HCT116 (cell line): ENCODE data around the gene CNTNAP2. TPM values are rescaled to one million over a fixed set of nuclear protein-coding genes. Genes with fewer than 3 reads are reported as not detected.

Source experiments
- ATAC-seq: fragments of 200-7000 bp; cut with Tn5 transposase; 2 replicates; pipeline ENCODE4 v1.9.1; 2020; ENCODE audit warnings: mild to moderate bottlenecking, moderate library complexity
- BruUV-seq: library from RNA; stranded (reverse); fragments of 400-500 nt; replicated peaks from 2 replicates; lab custom pipeline; 2021; lab: Mats Ljungman, UMichigan
- CTCF ChIA-PET: fragments of 300-600 bp; sonication (Branson Sonifier 250); formaldehyde crosslinking; loops from one replicate; lab custom pipeline; 2021; ENCODE audit warnings: antibody characterized with exemption; lab: Charles Lee
- POLR2A ChIA-PET: fragments of 300-600, 350-600 bp; sonication (Branson Sonifier 250); formaldehyde crosslinking; loops from one replicate; lab custom pipeline; 2021; ENCODE audit warnings: antibody characterized with exemption; lab: Charles Lee
- RAD21 ChIA-PET, 2 experiments: fragments of 300-600 bp; sonication (Branson Sonifier 250); formaldehyde crosslinking; loops; one replicate each; lab custom pipeline; 2023; ENCODE audit warnings: low total read pairs in 2 of 2; ENCODE audit not compliant: uncharacterized antibody in 2 of 2, unreplicated experiment in 2 of 2, low non-redundant PET in 1 of 2; lab: Charles Lee
- DNase-seq: peaks from one replicate; pipeline ENCODE4 v3.0.0-alpha.2; 2010; ENCODE audit warnings: low read depth, low spot score
- H2AFZ ChIP-seq: fragments of 200-600 bp; shearing (Covaris generic), sonication (generic); 2 replicates; pipeline ENCODE4 v1.6.1; 2017; ENCODE audit warnings: low read depth, mixed run types, mixed read lengths, antibody characterized with exemption, low read length; ENCODE audit not compliant: poor library complexity, severe bottlenecking
- H3K27ac ChIP-seq: 2 replicates; pipeline ENCODE4 v1.5.1; 2012; ENCODE audit warnings: low read depth, low read length
- H3K27me3 ChIP-seq: fragments of 200-600 bp; sonication (generic); 2 replicates; pipeline ENCODE4 v1.6.1; 2016; ENCODE audit warnings: mixed run types, low read length, mixed read lengths; ENCODE audit not compliant: insufficient read depth
- H3K36me3 ChIP-seq, 2 experiments: fragments of 200-500 bp in 1 of 2; fragments of 200-600 bp in 1 of 2; sonication (Bioruptor generic) in 1 of 2; sonication (generic) in 1 of 2; 2 replicates each; pipeline versions ENCODE4 v1.5.1 to v1.6.1; 2014 to 2016; ENCODE audit warnings: low read length in 2 of 2, inconsistent platforms in 1 of 2, mixed read lengths in 1 of 2, mixed run types in 1 of 2; ENCODE audit not compliant: insufficient read depth in 2 of 2, control insufficient read depth in 1 of 2
- H3K4me1 ChIP-seq, 2 experiments: fragments of 200-600 bp in 1 of 2; sonication (generic) in 1 of 2; 2 replicates each; pipeline versions ENCODE4 v1.5.1 to v1.6.1; 2012 to 2017; ENCODE audit warnings: low read length in 2 of 2, inconsistent platforms in 1 of 2, mild to moderate bottlenecking in 1 of 2, mixed read lengths in 1 of 2, mixed run types in 1 of 2, moderate library complexity in 1 of 2; ENCODE audit not compliant: insufficient read depth in 2 of 2, control insufficient read depth in 1 of 2
- H3K4me2 ChIP-seq: fragments of 200-600 bp; sonication (generic); 2 replicates; pipeline ENCODE4 v1.6.1; 2017; ENCODE audit warnings: mixed run types, low read length, mixed read lengths
- H3K4me3 ChIP-seq, 2 experiments: fragments of 200-600 bp in 1 of 2; sonication (generic) in 1 of 2; replicated peaks in 1 of 2; 2 replicates each; pipeline ENCODE4 v1.5.1; 2011 to 2016; ENCODE audit warnings: low read length in 2 of 2, control low read depth in 1 of 2, low read depth in 1 of 2, mild to moderate bottlenecking in 1 of 2, mixed read lengths in 1 of 2, mixed run types in 1 of 2
- H3K79me2 ChIP-seq: fragments of 200-600 bp; sonication (generic); 2 replicates; pipeline ENCODE4 v1.6.1; 2017; ENCODE audit warnings: mild to moderate bottlenecking, mixed run types, low read length, moderate library complexity, mixed read lengths; ENCODE audit not compliant: insufficient read depth
- H3K9ac ChIP-seq: fragments of 200-600 bp; sonication (generic); 2 replicates; pipeline ENCODE4 v1.6.1; 2016; ENCODE audit warnings: low read length, mixed read lengths
- H3K9me2 ChIP-seq: fragments of 200-600 bp; sonication (generic), shearing (Covaris generic); 2 replicates; pipeline ENCODE4 v1.6.1; 2017; ENCODE audit warnings: mixed run types, mild to moderate bottlenecking, moderate library complexity; ENCODE audit not compliant: insufficient read depth
- H3K9me3 ChIP-seq, 2 experiments: fragments of 200-500 bp in 1 of 2; fragments of 200-600 bp in 1 of 2; sonication (Bioruptor generic) in 1 of 2; sonication (generic) in 1 of 2; 2 replicates each; pipeline ENCODE4 v1.6.1; 2014 to 2017; ENCODE audit warnings: low read length in 2 of 2, mixed read lengths in 2 of 2, inconsistent platforms in 1 of 2, low read depth in 1 of 2, mild to moderate bottlenecking in 1 of 2, mixed run types in 1 of 2, moderate library complexity in 1 of 2; ENCODE audit not compliant: control insufficient read depth in 1 of 2, insufficient read depth in 1 of 2
- H4K20me1 ChIP-seq: fragments of 200-600 bp; sonication (generic), shearing (Covaris generic); 2 replicates; pipeline ENCODE4 v1.6.1; 2017; ENCODE audit warnings: mixed run types, mild to moderate bottlenecking, moderate library complexity; ENCODE audit not compliant: insufficient read depth
- EGR1 ChIP-seq: IDR thresholded peaks from 2 replicates; pipeline ENCODE4 v1.6.1; 2012; ENCODE audit warnings: low read depth
- ELF1 ChIP-seq: IDR thresholded peaks from 2 replicates; pipeline ENCODE4 v1.6.1; 2012; ENCODE audit warnings: low read depth, borderline replicate concordance
- EZH2 ChIP-seq: fragments of 200-600 bp; sonication (generic); IDR thresholded peaks from 2 replicates; pipeline ENCODE4 v1.6.1; 2017; ENCODE audit warnings: antibody characterized with exemption, mixed run types
- EZH2phosphoT487 ChIP-seq: fragments of 200-600 bp; IDR thresholded peaks from 2 replicates; pipeline ENCODE4 v1.6.1; 2018; ENCODE audit warnings: antibody characterized with exemption, borderline replicate concordance
- POLR2A ChIP-seq: IDR thresholded peaks from 2 replicates; pipeline ENCODE4 v1.7.0; 2011; ENCODE audit warnings: borderline replicate concordance; ENCODE audit not compliant: insufficient read depth, insufficient read length; ENCODE audit errors: extremely low read depth
- POLR2AphosphoS5 ChIP-seq: IDR thresholded peaks from 2 replicates; pipeline ENCODE4 v1.6.1; 2011; ENCODE audit warnings: mild to moderate bottlenecking, low read depth, low read length, moderate library complexity
- TCF7L2 ChIP-seq: IDR thresholded peaks from 2 replicates; pipeline ENCODE4 v1.7.0; 2011; ENCODE audit warnings: borderline replicate concordance, inconsistent platforms; ENCODE audit not compliant: insufficient read depth, insufficient read length; ENCODE audit errors: extremely low read depth
- ZFX ChIP-seq: fragments of 450-650 bp; IDR thresholded peaks from 2 replicates; pipeline ENCODE4 v1.6.1; 2017
- ZNF274 ChIP-seq: fragments of 200-500 bp; sonication (Bioruptor generic); IDR thresholded peaks from 2 replicates; pipeline ENCODE4 v1.6.1; 2014; ENCODE audit warnings: mild to moderate bottlenecking, low read depth, low read length, inconsistent platforms
- intact Hi-C: fragments of 100-400 bp; cut with micrococcal nuclease; formaldehyde crosslinking; loops from 2 replicates; pipeline ENCODE4 v1.10.0; 2022
- total RNA-seq: library from RNA; stranded (reverse); gene quantifications from one replicate; pipeline ENCODE4 v1.2.1, GENCODE V29; 2021; ENCODE audit not compliant: unreplicated experiment
- TF ChIP-seq, protein P1 (sequence below): IDR thresholded peaks from 2 replicates; pipeline ENCODE4 v1.6.1; 2012
- TF ChIP-seq, protein P2 (sequence below): IDR thresholded peaks from 2 replicates; pipeline ENCODE4 v1.6.1; 2011; ENCODE audit warnings: mild to moderate bottlenecking, low read length, moderate library complexity; ENCODE audit not compliant: insufficient replicate concordance; ENCODE audit errors: extremely low read depth
- TF ChIP-seq, protein P3 (sequence below): IDR thresholded peaks from 2 replicates; pipeline ENCODE4 v1.6.1; 2012

CNTNAP2 gene
- total RNA-seq, 1 experiment from 2014 or later: 0.37 TPM

DNA sequence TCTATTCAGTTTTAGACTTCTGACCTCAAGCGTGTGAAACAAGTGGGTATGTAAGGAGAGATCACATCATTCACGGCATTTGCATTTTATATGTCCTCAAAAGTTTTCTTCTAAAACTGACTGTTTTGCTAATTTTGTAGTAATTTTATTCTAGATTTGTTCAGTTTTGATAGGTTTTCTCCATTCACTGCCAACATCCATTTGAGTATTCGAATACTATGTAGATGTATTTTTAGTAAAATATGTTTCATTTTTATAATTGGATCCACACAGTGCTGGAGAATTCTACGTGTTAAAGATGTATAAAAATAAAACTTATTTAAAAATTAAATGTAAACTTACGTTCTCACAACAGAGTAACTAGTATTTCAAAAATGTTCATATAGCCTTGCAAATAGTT, 503.0 kb downstream of the CNTNAP2 start:
- POLR2A ChIA-PET: no interaction called here
- BruUV-seq: no TSS peak

DNA sequence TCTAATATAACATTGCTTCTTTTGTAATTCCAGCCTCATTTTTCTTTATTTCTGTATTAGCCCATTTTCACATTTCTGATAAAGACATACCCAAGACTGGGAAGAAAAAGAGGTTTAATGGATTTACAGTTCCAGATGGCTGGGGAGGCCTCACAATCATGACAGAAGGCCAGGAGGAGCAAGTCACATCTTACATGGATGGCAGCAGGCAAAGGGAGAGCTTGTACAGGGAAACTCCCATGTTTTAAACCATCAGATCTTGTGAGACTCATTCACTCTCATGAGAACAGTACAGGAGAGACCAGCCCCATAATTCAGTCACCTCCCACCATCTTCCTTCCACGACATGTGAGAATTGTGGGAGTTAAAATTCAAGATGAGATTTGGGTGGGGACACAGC, 510.3 kb downstream of the CNTNAP2 start:
- POLR2A ChIA-PET: no interaction called here
- Histone ChIP-seq H4K20me1 (no peaks in the 10 kb centered on the region), H3K9ac (no peak overlapping the region), H3K4me1 (no peaks in the 10 kb centered on the region), H2AFZ (no peak overlapping the region), H3K36me3 (no peaks in the 10 kb centered on the region), H3K9me2 (no peaks in the 10 kb centered on the region), H3K4me3 (no peak overlapping the region), H3K79me2 (no peaks in the 10 kb centered on the region), H3K27ac (no peak overlapping the region), H3K9me3 (peaks cover 2 to 10% of the 10 kb centered on the region in 2 experiments; a peak in 3 of 4 replicates), H3K27me3 (no peaks in the 10 kb centered on the region), H3K4me2 (no peak overlapping the region)
- intact Hi-C loops: no loop called here
- TF ChIP-seq EGR1 (no peak), ELF1 (no peak), TCF7L2 (no peak), EZH2 (no peak), ZNF274 (no peak), ZFX (no peak), POLR2A (no peak)
- TF ChIP-seq, protein P1, sequence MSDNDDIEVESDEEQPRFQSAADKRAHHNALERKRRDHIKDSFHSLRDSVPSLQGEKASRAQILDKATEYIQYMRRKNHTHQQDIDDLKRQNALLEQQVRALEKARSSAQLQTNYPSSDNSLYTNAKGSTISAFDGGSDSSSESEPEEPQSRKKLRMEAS: no peak
- TF ChIP-seq, protein P2, sequence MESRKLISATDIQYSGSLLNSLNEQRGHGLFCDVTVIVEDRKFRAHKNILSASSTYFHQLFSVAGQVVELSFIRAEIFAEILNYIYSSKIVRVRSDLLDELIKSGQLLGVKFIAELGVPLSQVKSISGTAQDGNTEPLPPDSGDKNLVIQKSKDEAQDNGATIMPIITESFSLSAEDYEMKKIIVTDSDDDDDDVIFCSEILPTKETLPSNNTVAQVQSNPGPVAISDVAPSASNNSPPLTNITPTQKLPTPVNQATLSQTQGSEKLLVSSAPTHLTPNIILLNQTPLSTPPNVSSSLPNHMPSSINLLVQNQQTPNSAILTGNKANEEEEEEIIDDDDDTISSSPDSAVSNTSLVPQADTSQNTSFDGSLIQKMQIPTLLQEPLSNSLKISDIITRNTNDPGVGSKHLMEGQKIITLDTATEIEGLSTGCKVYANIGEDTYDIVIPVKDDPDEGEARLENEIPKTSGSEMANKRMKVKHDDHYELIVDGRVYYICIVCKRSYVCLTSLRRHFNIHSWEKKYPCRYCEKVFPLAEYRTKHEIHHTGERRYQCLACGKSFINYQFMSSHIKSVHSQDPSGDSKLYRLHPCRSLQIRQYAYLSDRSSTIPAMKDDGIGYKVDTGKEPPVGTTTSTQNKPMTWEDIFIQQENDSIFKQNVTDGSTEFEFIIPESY: no peak
- TF ChIP-seq, protein P3, sequence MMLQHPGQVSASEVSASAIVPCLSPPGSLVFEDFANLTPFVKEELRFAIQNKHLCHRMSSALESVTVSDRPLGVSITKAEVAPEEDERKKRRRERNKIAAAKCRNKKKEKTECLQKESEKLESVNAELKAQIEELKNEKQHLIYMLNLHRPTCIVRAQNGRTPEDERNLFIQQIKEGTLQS: no peak
- CTCF ChIA-PET: no interaction called here
- no peak for ATAC-seq
- RAD21 ChIA-PET: no interaction called here
- no TSS peak for BruUV-seq
- no peak for DNase-seq

More for the DNA sequence above, 503.0 kb downstream of the CNTNAP2 start:
- H3K36me3 ChIP-seq: no peaks in the 10 kb centered on the region
- H4K20me1 ChIP-seq: no peaks in the 10 kb centered on the region
- H3K79me2 ChIP-seq: no peaks in the 10 kb centered on the region
- ATAC-seq (no peak), DNase-seq (no peak)
- no peak for TF ChIP-seq EZH2phosphoT487
- TF ChIP-seq, protein P3: no peak
- TF ChIP-seq, protein P1: no peak
- TF ChIP-seq, protein P2: no peak
- TF ChIP-seq POLR2AphosphoS5: no peak
- no peak overlapping the region for H3K4me3 ChIP-seq
- no peak overlapping the region for H3K9ac ChIP-seq
- no peak overlapping the region for H3K27ac ChIP-seq
- peaks cover 16 to 20% of the 10 kb centered on the region in 2 experiments; a peak in 3 of 4 replicates for H3K9me3 ChIP-seq
- H3K4me1 ChIP-seq: no peaks in the 10 kb centered on the region
- RAD21 ChIA-PET: no interaction called here
- H3K4me2 ChIP-seq: no peak overlapping the region
- H3K27me3 ChIP-seq: no peaks in the 10 kb centered on the region
- intact Hi-C loops: no loop called here
- H2AFZ ChIP-seq: no peak overlapping the region
- CTCF ChIA-PET: no interaction called here
- H3K9me2 ChIP-seq: no peaks in the 10 kb centered on the region
